ENCODE measurements around the gene COX5A.

- TF ChIP-seq EP300 (IDR thresholded peaks at IDR 0.05): no peak
- no peak for TF ChIP-seq POLR2A (IDR thresholded peaks at IDR 0.05)
- TF ChIP-seq CTCF (IDR thresholded peaks at IDR 0.05): no peak
- no peak for TF ChIP-seq POLR2AphosphoS5 (IDR thresholded peaks at IDR 0.05)
Measured at GRCh38 chr15:74920456-74920855, 17.4 kb downstream of the COX5A start.
